Measurements from ENCODE around the gene ZBED6.

- TF ChIP-seq POLR2AphosphoS5 (IDR thresholded peaks at IDR 0.05; ENCODE audit: low read depth, low read length) (no peak), POLR2A (IDR thresholded peaks at IDR 0.05; ENCODE audit: low read depth, low read length) (no peak)
Observed at GRCh38 chr1:203828503-203828902, 33.1 kb downstream of the ZBED6 start.
